Colonic mucosa (tissue), 4 donors: ENCODE measurements around the gene C22orf15. TPM values are rescaled to one million over a fixed set of nuclear protein-coding genes. Genes with fewer than 3 reads are reported as not detected.

ENCODE experiments used
- DNase-seq: peaks from one replicate; pipeline ENCODE4 v3.0.0-alpha.2; 2020
- H3K27ac ChIP-seq: fragments of 200-600 bp; one replicate; pipeline ENCODE4 v1.8.0; 2021
- H3K27me3 ChIP-seq: fragments of 200-600 bp; one replicate; pipeline ENCODE4 v1.8.0; 2021
- H3K36me3 ChIP-seq: fragments of 200-600 bp; one replicate; pipeline ENCODE4 v1.8.0; 2021
- H3K4me1 ChIP-seq: fragments of 200-600 bp; one replicate; pipeline ENCODE4 v1.8.0; 2021; ENCODE audit warnings: mild to moderate bottlenecking
- H3K4me3 ChIP-seq: fragments of 200-600 bp; one replicate; pipeline ENCODE4 v1.8.0; 2021
- H3K9ac ChIP-seq, 2 donors: one replicate each; pipeline ENCODE4 v1.7.0; 2013; ENCODE audit warnings: control low read depth in 2 of 2, low read depth in 2 of 2, low read length in 2 of 2
- H3K9me3 ChIP-seq: fragments of 200-600 bp; one replicate; pipeline ENCODE4 v1.8.0; 2021
- CTCF ChIP-seq: fragments of 200-600 bp; IDR thresholded peaks from one replicate; pipeline ENCODE4 v1.8.0; 2022; ENCODE audit warnings: antibody characterized with exemption, mild to moderate bottlenecking
- intact Hi-C: fragments of 100-400 bp; cut with DNase I; formaldehyde crosslinking; loops from one replicate; pipeline ENCODE4 v1.14.1; 2022
- total RNA-seq, 2 donors: library from RNA; stranded (reverse); fragmentation: NEBNext Ultra II Directional in 1 of 2; extraction: Animal tissue kit (Norgen Biotek cat#: 25700) in 1 of 2; gene quantifications; one replicate each; pipeline ENCODE4 v1.2.1, GENCODE V29; 2021
- donor health status: healthy.
- donor health status: DM: no; HTN: no; CAD: no.
- donor health status: DM: no; HTN: no; CAD: no.

Gene C22orf15
- total RNA-seq, 2 donors from 2014 or later = not detected

DNA sequence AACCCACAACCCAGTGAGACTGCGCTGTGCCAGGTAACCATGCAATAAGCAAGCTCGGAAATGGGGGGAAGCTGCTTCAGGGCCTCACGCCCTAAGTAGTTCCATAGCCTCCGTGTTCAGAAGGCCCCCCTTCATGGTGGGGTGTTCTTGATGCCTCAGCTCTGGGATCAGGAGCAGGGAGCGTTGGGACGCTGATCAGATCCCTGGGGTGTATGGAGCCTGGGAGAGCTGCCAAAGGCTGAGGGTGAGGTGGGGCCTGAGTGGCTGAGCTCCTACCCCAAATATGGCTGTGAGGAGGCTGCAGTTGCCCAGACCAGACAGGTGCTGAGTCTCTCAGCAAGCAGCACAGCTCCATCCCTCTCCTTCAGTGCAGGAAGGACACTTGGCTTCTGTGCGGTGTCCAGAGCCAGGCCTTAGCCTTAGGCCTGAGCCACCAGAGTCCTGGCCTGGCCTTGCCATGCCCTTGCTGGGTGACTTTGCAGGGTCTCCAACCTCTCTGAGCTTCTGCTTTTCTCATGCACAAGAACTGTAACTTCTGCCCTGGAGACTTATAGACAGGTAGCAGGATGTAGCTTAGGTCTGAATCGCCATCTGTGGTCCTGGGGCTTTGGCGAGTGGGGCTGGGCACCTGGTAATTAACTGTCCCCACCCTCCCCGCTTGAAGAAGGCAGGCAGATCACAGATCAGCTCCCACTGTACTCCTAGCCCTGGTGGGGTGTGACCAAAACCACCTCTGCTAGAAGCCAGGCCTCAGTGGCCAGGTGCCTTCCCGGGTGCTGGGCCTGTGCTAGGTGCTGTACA, 15.2 kb downstream of the C22orf15 start:
- no peak overlapping the region for H3K9ac ChIP-seq
- peaks cover 6% of the 10 kb centered on the region for H3K4me1 ChIP-seq
- intact Hi-C loops = no loop called here
- no peaks in the 10 kb centered on the region for H3K36me3 ChIP-seq
- H3K27ac ChIP-seq = no peak overlapping the region
- H3K4me3 ChIP-seq = no peak overlapping the region
- no peak for DNase-seq
- TF ChIP-seq CTCF = no peak
- H3K9me3 ChIP-seq = no peaks in the 10 kb centered on the region
- H3K27me3 ChIP-seq = no peaks in the 10 kb centered on the region

DNA sequence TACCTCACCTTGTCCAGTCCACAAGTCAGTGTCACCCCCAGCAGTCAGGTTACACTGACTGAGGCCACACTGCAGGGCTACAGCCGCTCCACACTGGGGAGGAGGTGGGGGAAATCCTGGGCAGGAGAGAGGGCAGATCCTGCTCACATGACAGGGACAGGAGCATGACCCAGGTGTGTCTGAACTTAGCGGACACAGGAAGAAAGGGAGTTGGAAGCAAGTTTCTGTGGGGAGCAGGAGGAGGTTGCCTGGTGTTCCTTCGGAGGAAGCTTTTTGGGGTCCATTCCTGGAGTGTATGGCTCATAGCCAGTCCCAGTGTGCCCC, 15.7 kb downstream of the C22orf15 start:
- no peaks in the 10 kb centered on the region for H3K9me3 ChIP-seq

DNA sequence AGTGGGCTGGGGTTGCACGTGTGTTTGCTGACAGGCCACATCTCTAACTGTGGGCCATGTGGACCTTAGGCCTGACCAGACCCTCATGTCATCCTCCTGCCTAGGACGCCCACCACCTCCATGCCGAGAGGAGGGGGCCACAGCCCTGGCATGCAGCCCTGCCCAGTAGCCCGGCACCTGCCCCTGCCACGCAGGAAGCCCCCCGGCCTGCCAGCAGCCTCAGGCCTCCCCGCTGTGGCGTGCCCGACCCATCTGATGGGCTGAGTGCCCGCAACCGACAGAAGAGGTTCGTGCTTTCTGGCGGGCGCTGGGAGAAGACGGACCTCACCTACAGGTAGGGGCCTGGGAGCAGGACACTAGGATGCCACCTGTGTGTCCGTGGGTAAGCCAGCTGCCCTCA, 16.3 kb downstream of the C22orf15 start:
- no peaks in the 10 kb centered on the region for H3K4me1 ChIP-seq
- DNase-seq = no peak
- no peak for TF ChIP-seq CTCF
- H3K27ac ChIP-seq = no peak overlapping the region
- no peak overlapping the region for H3K4me3 ChIP-seq
- H3K27me3 ChIP-seq = no peaks in the 10 kb centered on the region
- no peaks in the 10 kb centered on the region for H3K9me3 ChIP-seq
- H3K9ac ChIP-seq = no peak overlapping the region
- no peaks in the 10 kb centered on the region for H3K36me3 ChIP-seq
- intact Hi-C loops = no loop called here

More for the DNA sequence above, 15.7 kb downstream of the C22orf15 start:
- no peak overlapping the region for H3K4me3 ChIP-seq
- peaks cover under 1% of the 10 kb centered on the region for H3K4me1 ChIP-seq
- H3K27me3 ChIP-seq = no peaks in the 10 kb centered on the region
- no peaks in the 10 kb centered on the region for H3K36me3 ChIP-seq
- intact Hi-C loops = no loop called here
- DNase-seq = no peak
- TF ChIP-seq CTCF = no peak
- no peak overlapping the region for H3K9ac ChIP-seq
- H3K27ac ChIP-seq = no peak overlapping the region

DNA sequence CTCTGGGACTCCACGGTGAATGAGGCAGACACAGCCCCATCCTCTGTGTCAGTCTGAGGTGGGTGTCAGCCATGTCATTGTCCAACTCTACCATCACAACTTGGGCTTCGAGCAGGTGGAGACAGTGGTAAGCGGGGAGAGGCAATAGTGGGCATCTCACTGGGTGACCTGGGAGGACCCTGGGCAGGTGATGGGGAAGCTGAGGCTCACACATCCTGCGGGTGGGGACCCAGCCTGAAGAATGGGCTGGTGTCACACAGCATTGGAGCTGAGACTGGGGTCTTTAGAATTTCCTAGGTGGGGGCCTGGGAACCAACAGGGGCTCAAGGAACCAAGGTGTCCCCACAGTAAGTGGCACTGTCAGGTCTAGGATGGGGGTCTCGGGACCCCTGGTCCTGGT, 16.9 kb downstream of the C22orf15 start:
- no peaks in the 10 kb centered on the region for H3K4me1 ChIP-seq
- H3K36me3 ChIP-seq = no peaks in the 10 kb centered on the region
- no peaks in the 10 kb centered on the region for H3K9me3 ChIP-seq
- no peak overlapping the region for H3K27ac ChIP-seq
- H3K4me3 ChIP-seq = no peak overlapping the region
- H3K9ac ChIP-seq = no peak overlapping the region
- no peaks in the 10 kb centered on the region for H3K27me3 ChIP-seq
- intact Hi-C loops = no loop called here
- no peak for TF ChIP-seq CTCF
- DNase-seq = no peak

GRCh38 chr22:23780146-23780748, 17.5 kb downstream of the C22orf15 start:
- DNase-seq = no peak
- no peaks in the 10 kb centered on the region for H3K9me3 ChIP-seq
- H3K27me3 ChIP-seq = no peaks in the 10 kb centered on the region
- intact Hi-C loops = no loop called here
- no peak overlapping the region for H3K4me3 ChIP-seq
- H3K27ac ChIP-seq = no peak overlapping the region
- no peak overlapping the region for H3K9ac ChIP-seq
- no peaks in the 10 kb centered on the region for H3K4me1 ChIP-seq
- TF ChIP-seq CTCF = no peak
- H3K36me3 ChIP-seq = no peaks in the 10 kb centered on the region
